PFSK-1 (cell line): Measurements from ENCODE around the gene LAMB4.

ENCODE experiments used
- POLR2AphosphoS5 ChIP-seq: IDR thresholded peaks from 2 replicates; pipeline ENCODE4 v1.6.1; 2012; ENCODE audit warnings: low read depth, mild to moderate bottlenecking, control low read depth, low read length, moderate library complexity
- TF ChIP-seq, protein P1 (sequence below), 2 experiments: IDR thresholded peaks; 2 replicates each; pipeline versions ENCODE4 v1.6.1 to v1.8.0; 2011 to 2012; ENCODE audit warnings: low read depth in 2 of 2, low read length in 2 of 2, control low read depth in 1 of 2, inconsistent platforms in 1 of 2, mild to moderate bottlenecking in 1 of 2, moderate library complexity in 1 of 2; ENCODE audit not compliant: insufficient read depth in 1 of 2

DNA sequence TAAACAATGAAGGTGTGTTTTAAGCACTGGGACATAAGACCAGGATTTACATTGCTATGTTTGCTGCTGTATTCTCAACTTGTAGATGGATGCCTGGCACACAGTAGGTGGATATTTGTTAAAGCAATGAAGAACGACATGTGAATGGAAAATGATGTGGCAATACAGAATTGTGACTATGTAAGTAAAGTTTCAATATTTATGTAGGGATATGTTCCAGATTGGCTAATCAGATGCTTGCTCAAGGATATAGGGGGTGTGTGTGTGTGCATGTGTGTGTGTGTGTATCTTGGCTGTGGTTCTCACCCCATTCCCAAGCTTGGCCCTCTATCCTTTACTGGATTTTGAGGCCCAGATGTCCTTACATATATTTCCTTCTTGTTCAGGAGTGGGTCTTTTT is 84.5 kb downstream of the LAMB4 start:
- TF ChIP-seq POLR2AphosphoS5 = no peak
- TF ChIP-seq, protein P1, sequence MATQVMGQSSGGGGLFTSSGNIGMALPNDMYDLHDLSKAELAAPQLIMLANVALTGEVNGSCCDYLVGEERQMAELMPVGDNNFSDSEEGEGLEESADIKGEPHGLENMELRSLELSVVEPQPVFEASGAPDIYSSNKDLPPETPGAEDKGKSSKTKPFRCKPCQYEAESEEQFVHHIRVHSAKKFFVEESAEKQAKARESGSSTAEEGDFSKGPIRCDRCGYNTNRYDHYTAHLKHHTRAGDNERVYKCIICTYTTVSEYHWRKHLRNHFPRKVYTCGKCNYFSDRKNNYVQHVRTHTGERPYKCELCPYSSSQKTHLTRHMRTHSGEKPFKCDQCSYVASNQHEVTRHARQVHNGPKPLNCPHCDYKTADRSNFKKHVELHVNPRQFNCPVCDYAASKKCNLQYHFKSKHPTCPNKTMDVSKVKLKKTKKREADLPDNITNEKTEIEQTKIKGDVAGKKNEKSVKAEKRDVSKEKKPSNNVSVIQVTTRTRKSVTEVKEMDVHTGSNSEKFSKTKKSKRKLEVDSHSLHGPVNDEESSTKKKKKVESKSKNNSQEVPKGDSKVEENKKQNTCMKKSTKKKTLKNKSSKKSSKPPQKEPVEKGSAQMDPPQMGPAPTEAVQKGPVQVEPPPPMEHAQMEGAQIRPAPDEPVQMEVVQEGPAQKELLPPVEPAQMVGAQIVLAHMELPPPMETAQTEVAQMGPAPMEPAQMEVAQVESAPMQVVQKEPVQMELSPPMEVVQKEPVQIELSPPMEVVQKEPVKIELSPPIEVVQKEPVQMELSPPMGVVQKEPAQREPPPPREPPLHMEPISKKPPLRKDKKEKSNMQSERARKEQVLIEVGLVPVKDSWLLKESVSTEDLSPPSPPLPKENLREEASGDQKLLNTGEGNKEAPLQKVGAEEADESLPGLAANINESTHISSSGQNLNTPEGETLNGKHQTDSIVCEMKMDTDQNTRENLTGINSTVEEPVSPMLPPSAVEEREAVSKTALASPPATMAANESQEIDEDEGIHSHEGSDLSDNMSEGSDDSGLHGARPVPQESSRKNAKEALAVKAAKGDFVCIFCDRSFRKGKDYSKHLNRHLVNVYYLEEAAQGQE (IDR thresholded peaks at IDR 0.05; ENCODE audit: insufficient read depth in 1 of 2, low read depth in 2 of 2, low read length in 2 of 2) = no peak
